ENCODE data around the gene STARD3. TPM values are rescaled to one million over a fixed set of nuclear protein-coding genes. Genes with fewer than 3 reads are reported as not detected.

Gene STARD3
- polyA plus RNA-seq, 4 donors = 44.2 to 57.8 (median 47.0) TPM

DNA sequence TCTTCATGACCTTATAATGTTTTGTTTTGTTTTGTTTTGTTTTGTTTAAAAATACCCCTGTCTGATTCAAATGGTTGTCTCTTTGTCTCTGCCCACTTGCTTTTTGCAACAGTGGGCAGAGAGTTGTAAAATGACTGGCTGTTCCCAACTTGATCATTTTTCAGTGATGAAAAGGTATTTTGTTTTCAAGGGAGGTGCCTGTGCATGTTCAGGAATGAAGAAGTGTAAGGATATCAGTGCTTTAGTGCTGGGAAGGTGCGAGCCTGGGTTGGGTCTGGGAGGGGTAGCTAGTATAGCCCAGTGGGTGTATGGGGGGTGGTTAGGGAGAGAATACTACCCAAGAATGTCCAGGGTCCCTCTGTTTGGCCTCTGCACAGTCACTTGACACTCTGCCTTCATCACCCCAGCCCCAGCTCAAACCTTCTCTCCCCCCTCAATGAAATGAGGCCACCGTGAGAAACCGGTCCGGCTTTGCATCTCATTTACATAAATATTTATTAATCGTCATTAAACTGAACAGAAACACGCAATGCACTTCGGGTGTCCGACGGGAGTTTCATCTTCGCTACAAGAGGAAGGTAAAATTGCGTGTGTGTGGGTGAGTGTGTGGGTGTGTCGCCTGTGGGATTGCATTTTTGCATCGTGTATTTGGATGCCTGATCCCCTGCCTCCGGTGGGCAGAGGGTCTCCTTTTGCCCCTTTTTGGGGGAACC is 33.5 kb upstream of the STARD3 start:
- no peak for DNase-seq (ENCODE audit: low read depth in 4 of 4, low spot score in 2 of 4)

DNA sequence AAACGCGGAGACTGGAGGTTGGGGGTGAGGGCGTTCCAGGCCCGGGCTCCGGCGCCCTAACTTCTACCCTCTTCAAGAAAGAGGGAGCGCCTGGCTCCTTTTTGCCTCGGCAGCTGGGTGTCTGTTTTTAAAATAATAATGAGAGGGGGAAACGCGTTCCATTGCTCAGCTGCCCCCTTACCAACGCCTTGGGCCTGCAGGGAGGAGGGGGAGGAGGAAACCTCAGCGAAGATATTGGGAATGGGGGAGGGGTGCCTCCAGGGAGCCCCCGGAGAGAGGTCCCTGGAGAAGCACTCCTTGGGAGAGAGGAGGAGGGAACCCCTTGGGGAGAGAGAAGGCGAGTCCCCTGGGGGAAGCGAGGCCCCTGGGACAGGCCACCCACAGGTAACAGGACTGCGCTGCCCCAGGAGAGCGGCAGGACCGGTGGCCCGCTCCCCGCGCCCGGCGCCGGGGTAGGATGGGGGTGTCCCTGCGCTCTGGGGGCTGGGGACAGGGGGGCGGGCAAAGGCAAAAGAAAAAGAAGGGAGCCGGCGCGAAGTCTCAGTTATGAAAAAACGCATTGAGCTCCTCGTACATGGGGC is 31.9 kb upstream of the STARD3 start:
- no peak for DNase-seq (ENCODE audit: low read depth in 4 of 4, low spot score in 2 of 4)

DNA sequence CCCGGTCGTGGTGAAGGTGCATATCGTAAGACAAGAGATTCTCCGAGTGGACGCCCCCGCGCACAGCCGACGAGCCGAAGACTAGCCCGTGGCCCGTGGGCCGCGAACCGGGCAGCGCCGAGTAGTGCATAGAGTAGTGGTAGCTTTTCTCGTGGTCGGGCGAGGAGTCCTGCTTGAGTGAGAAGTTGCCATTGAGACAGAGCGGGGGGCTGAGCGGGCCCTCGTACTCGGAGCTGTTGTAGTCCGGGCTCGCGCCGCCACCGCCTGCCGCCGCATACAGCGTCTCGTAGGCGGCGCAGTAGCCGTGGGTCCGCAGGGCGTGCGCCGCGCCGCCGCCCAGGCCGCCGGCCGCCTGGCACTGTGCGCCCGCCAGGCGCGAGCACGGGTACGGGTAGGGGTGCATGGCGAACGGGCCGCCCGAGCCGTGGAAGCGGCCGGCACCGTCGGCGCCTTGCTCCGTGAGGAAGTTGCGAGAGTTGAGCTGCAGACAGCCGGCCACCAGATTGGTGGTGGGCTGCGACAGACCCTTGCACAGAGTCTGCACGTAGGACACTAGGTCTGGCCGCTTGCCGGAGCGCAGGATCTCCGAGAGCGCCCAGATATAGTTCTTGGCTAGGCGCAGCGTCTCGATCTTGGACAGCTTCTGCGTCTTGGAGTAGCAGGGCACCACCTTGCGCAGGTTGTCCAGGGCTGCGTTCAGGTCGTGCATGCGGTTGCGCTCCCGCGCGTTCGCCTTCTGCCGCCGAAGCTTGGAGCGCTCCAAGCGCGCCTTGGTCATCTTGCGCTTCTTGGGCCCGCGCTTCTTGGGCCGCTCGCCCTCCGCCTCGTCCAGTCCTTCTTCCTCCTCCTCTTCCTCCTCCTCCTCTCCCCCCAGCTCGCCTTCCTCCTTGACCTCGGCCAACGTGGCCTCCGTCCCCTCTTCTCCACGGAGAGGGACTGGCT is 31.2 kb upstream of the STARD3 start:
- no peak for DNase-seq (ENCODE audit: low read depth in 4 of 4, low spot score in 2 of 4)

DNA sequence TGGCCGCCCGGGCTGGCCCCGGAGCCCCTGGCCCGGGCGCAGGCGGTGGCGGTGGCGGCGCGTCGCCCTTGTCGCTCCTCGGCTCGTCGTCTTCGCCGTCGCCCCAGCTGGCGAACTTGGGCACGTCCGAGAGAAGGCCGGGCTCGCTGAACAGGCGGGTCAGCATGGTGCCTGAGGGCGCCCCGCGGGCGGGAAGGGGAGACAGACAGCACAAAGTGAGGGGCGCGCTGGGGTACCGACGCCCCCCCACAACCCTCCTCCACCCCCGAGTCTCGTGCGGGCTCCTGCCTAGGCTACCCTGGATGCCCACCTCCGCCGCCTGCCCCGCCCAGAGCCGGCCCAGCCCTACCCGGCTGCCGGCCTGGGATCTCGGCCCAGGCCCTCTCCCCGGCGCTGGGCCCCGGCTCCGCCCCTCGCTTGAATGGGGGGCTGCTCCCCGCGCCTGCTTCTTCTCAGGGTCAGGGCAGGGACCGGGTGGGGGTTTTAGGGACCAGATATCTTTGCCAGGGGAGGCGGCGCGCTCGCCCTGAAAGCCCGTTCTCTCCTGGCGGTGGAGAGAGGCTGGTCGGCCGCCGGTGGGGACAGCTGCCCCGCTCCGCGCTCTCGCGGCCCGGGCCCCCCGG is 30.4 kb upstream of the STARD3 start:
- DNase-seq (ENCODE audit: low read depth in 4 of 4, low spot score in 2 of 4) = no peak

DNA sequence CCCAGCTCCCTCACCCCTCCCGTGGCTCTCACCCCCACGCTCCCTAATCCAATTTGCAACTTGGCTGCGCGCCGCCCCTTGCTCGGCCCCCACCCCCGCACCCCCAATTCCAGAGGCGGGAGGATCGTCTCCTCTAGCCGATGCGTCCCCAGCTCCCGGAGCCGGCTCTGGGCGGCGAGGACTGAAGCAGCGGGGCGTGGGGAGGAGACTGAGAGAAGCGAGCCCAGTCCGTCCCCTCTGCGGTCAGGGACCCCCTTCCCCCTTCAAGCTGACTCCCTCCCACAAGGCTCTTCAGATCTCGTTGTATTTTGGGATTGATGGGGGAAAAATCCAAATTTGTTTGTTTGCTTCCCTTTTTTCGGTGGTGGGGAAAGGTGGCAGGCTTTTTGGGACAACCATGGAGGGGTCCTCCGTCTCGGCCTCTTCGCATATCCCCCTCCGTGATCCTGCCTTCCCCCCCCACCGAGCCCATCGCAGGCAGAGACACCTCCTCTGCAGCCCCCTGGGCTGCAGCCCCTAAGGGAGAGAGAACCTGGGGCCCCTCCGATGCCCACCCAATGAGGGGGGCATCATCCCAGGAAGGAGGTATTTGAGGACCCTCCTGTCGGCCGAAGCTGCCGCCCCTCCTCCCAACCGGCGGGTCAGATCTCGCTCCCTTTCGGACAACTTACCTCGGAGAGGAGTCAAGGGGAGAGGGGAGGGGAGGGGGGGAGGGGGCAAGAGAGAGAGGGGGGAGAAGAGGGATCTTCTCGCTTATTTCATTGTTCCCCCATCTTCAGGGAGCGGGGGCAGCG is 29.7 kb upstream of the STARD3 start:
- DNase-seq (ENCODE audit: low read depth in 4 of 4, low spot score in 2 of 4) = no peak

DNA sequence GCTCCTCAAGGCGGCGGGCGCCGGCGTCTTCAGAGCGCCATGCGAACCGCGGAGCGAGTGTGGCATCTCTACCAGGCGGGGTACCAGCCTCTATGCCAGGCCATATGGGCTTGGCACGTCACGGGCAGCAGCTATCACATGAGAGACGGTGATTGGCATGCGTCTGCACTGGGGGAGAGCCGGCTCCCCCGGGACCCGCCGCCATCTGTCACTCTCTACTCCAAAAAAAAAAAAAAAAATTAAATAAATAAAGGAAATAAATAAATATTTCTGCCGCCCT is 29.2 kb upstream of the STARD3 start, which contains the start of gene NEUROD2:
NEUROD2 (minus strand) TSS at position 70 of the 280 bp plus-strand sequence. CDS start 1,321 bp downstream, outside the sequence.
- no peak for DNase-seq (ENCODE audit: low read depth in 4 of 4, low spot score in 2 of 4)

DNA sequence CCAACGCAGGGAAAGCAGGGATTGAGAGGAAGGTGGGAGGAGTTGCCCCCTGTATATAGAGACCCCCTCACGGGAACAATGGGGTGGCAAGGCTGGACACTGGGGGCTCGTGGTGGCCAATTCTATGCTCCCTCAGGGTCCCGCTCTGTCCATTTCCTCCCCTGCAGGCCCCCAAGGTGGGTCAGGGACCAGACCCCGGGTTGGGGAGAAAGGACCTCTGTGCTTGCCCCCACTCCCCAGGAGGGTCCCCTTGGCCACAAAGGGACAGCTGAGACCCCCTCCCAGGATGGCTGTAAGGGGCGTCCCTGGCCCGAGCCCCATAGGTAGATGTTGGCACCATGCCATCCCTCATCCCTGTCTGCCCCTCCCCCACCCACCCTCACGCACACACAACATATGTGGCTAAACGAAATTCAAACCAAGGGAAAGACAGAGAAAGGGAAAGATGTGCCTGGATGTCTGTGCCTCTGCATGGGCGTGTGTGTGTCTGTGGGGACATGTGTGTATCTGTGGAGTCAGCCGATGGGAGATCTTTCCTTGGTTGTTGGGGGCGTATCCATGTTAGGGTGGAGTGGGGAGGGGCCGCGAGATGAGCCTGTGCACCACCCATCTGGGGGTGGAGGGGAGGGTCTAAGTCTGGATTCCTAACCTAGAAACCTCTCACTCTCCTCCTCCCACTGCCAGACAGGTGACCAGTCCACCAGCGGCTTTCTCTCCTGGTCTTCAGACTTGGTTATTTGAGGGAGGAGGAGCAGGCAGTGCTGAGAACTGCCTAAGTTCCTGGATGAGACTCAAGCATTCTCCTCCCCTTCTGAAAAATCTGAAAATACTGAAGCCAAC is 28.6 kb upstream of the STARD3 start:
- DNase-seq (ENCODE audit: low read depth in 4 of 4, low spot score in 2 of 4) = no peak

DNA sequence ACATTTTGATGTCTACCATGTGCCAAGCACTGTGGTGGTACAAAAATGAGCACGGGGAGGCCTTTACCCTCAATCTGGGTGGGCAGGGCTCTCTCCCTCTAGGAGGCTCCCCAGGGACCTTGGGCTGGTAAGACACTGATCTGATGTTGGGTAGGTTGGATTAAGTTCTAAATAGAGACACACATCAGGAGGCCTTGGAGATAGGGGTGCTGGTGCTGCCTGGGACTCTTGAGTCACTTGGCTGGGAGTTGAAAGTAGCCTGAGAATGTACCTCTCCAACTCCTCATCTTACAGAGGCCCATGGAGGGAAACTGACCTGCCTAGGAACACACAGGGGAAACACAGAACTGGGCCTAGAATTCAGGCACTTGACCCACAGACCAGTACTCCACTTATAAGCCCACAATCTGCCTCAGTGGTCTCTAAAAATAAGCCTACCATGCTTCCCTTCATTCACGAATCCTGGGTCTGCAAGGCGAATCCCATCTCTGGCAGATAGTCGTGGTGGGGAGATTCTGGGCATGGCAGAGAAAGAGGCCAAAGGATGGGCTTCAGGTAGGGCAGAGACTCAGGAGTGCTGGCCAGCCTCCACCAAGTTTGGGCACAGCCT is 27.4 kb upstream of the STARD3 start:
- DNase-seq (ENCODE audit: low read depth in 4 of 4, low spot score in 2 of 4) = no peak

DNA sequence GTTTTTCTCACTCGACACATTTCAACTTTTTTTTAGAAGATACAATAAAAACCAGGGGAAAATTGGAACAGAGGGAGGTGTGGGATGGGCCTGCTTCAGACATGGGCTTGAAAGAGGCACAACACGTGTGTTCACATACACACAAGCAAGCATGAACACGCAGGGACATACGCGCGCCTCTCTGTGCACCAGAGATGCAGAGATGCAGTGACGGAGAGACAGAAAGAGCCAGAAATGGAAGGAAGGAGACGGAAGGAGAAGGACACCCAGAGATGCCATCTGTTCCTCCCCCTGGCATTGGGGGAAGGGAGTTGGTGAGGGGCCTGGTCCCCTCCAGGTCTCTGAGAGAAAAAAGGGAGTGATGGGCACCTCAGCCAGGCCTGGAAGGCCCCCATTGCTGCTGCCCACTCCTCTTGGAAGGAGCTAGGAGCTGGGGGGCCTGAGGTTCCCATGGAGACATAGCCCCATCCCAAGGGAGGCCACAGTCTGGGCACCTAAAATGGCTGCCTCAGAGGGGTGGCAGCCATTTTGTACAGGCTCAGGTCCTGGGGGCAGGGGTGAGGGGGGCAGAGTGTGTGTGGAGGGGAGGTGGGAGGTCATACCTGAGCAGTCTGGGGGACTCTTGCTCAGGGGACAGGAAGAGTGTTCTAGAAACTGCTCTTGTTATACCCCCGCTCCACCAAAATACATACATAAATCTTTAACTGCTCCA is 25.4 kb upstream of the STARD3 start:
- DNase-seq (ENCODE audit: low read depth in 4 of 4, low spot score in 2 of 4) = no peak

DNA sequence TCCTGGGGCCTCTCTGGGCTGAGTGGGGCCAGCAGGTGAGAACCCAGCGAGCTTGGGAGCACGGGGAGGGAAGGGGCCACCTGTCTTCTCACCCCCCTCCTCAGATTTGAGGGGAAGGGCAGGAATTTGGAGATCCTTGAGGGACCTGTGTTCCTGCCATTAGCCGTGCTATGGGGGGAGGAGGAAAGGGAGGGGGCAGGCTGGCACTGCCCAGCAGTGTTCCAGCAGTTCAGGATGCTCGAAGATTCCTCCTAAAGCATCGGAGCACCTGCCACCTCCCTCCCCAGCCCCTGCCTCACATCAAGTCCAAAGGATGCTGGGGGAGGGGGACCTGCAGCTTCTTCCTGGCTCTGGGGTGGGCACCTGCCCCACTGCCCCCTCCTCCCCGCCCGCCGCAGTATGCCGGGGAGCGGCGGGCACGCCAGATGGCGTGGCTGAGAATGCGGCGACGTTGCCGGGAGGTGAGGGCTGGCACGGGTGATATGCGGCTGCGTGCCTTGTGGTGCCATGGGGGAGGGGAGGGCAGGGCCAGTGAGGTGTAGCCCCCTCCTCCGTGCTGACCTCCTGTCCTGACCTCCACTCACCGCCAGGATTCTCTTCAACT is 24.6 kb upstream of the STARD3 start:
- no peak for DNase-seq (ENCODE audit: low read depth in 4 of 4, low spot score in 2 of 4)

DNA sequence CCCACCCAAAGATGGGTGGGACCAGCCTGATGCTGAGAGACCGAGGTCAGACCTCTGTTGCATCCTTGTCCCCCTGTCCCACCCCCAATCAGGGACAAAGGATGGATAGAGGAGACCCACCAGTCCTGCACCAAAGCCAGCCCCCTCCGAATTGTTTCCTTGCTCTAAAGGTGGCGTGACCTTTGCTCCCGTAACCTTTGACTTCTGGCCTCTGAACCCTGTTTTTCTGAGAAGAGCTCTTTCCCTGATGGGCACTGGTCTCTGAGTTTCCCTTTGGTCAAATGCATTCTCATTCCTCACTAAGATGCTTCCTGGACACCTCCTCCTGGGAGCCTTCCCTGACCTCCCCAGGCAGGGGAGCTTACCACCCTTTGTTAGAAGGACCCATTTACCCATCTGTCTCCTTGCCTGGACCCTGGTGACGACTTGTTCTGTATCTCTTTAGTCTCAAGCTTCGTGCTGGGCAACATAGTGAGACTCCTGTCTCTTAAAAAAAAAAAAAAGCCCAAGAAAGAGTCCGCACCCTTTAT is 23.9 kb upstream of the STARD3 start:
- DNase-seq (ENCODE audit: low read depth in 4 of 4, low spot score in 2 of 4) = no peak

DNA sequence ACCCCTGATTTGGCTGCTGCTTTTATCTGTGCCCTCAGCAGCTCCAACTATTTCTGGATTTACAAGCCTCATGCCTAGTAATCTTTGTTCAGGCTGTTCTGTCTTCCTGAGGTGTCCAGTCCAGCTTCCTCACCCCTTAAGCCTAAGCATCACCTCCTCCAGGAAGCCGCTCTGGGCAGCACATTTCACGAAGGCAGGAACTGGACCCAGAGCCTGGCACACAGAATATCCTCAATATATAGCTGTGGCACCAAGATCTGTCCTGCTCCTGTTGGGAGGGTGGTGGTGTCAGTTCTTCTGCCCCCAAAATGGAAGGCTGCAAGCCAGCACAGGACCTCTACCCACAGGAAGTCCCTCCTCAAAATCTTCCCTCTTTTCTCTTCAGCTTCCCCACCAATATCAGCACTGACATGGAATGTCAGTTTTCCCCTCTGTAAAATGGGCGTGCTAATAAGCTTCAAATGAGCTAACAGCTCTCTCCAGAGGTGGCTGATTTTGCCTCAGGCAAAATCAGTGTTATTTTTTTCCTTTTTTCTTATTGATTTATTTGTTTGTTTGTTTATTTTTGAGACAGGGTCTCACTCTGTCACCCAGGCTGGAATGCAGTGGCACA is 22.3 kb upstream of the STARD3 start:
- DNase-seq (ENCODE audit: low read depth in 4 of 4, low spot score in 2 of 4) = no peak

DNA sequence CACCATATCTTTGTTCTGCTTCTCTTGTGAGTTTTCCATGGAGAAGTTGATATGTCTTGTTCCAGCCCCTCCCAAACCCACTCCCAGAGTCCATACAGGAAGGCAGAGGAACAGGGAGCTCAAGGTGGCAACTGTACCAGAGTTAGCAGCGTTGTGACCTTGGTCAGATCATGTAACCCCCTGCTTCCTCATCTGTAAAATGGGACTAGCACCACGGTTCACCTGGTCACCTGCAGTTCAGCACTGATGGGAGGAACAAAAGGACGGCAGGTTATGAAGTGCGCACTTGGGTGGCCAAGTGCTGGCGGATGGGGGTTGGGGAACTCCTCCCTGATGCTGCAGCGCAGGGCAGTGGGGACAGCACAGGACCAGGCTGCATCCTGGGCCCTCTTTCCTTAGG is 21.5 kb upstream of the STARD3 start:
- DNase-seq (ENCODE audit: low read depth in 4 of 4, low spot score in 2 of 4) = no peak

DNA sequence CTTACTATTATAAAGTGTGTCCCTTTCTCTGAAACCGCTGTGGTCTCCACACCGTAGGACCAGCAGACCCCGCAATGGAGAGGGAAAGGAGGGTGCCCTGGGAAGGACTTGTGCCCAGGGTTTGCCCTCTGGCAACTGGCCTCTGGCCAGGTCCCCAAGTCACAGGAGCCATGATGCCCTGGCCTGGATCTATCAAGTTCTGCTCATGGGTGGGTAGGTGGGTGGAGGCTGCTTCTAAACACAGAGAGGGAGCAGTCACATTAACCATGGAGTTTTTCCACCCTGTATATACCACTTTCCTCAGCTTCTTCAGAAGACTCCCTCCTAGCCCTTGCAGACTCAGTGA is 19.9 kb upstream of the STARD3 start:
- no peak for DNase-seq (ENCODE audit: low read depth in 4 of 4, low spot score in 2 of 4)

DNA sequence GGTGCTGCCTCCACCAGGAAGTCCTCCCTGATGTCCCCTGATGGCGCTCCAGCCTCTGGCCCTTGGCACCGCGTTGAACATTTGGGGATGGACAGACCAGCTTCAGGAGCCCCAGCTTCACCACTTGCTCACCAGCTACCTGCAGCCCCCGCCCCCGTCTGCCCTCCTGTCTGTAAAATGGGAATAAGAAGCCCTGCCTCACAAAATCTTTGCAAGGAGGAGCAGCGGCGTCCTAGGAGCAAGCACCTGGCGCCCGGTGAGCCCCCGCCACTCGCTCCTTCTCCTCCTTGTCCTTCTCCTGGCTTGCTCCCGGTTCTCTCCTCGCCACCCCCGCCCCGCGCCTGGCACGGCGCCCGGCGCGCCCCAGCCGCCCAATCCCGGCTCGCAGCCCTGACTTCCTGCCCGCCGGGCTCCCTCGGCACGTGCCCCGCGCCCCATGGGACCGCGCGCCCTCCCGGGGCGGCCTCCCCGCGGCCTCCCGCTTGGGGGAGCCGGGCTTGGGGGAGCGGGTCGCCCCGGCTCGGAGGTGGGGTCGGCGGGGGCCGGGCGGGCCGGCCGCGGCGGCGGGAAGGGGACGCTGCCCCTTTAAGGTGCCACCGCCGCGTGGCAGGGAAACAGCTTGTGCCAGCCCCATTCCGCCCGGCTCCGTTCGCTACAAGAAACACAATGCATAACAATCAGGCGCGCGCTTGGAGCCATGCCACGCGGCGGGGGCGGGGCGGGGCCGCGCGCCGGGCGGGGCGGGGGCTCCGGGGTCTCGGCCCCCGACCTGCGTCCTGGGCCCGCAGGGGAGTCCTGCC is 19.3 kb upstream of the STARD3 start:
- no peak for DNase-seq (ENCODE audit: low read depth in 4 of 4, low spot score in 2 of 4)

DNA sequence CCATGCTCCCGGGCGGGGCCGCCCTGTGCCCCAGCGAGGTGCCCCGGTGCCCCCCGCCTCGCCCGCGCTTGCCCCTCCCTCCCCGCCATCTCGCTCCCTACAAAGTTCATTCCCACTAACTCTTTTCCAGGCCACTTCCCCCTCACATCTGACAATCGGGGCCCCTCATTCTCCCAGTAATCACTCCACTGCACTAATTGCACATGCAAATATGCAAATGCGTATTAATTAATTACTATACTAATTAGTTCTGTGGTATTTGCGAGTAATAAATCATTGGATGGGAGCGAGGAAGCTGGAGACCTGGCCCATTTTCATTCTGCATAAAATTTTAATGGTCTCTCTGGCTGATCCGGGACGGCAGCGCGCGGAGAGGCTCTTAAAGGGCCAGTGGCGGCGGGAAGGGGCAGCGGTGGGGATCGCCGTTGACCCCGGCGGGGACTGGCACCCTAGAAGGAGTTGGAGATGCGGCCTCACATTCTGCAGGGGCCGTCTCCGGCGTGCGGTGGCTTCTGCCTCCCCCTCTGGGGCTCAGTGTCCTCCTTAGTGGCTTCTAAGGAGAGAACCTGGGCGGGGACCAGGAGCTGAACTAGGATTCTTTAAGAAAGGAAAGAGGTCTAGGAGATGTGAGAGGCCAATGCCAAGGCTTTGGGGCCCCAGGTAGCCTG is 18.6 kb upstream of the STARD3 start:
- no peak for DNase-seq (ENCODE audit: low read depth in 4 of 4, low spot score in 2 of 4)

All from left renal cortex interstitium (tissue), 4 donors.